ENCODE results near the gene DNASE1L2. TPM values are rescaled to one million over a fixed set of nuclear protein-coding genes. Genes with fewer than 3 reads are reported as not detected.

The DNASE1L2 gene
- total RNA-seq, 1 experiment from 2014 or later, result 2.0 TPM

DNA sequence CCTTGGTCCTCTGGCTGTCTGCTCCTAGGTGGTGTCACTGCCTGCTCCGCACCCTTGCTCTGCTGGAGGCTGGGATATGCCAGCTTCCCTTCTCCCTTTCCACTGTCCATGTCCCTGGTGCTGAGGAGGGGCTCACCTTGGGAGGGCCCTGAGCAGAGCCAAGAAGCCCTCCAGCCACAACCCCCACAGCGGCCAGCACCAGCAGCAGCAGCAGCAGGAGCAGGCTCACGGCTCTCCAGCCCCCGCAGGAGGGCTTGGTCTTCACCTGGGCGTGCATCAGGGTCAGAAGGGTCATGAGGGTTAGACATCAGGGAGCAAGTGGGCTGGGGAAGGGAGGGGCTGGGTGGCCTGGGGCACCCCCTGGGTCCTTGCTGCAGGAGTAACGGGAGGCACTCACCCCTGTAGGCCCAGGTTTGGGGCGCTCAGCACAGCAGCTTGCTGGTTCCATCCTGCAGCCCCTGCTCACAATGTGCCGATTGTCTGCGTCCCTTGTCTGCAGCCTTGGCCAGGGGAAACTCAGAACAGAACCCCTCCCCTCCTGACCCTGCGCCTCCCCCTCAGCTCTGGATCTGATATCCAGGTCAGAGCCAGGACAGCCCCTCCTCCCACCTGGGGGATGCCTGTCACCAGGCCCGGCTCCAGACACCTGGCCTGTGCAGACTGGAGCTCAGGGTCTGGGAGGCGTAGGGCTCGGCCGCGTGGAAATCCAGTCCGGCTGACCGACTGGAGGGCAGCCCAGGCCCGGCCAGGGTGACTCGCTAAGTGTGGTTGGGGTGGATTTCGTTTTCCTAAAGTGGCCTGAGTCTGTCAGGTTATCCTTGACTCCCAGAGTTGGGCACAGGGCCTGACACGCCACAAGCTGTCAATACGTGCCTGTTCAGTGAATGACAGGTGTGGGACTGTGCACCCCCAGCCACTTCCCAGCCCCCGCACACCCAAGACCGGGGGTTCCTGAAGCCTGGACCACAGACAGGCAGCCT is 25.6 kb upstream of the DNASE1L2 start, which contains the start of gene BRICD5:
Gene BRICD5 (minus strand): TSS at position 478 of the 980 bp plus-strand sequence. CDS start 30 bp downstream, at position 448.
- peak; percentile 40 for DNase-seq
- no peaks in the 10 kb centered on the region for H3K9me3 ChIP-seq
- no peak within 1 kb of the TSS for H3K4me3 ChIP-seq
- peaks cover 62% of the 10 kb centered on the region for H3K36me3 ChIP-seq
- no peaks in the 10 kb centered on the region for H3K27me3 ChIP-seq

DNA sequence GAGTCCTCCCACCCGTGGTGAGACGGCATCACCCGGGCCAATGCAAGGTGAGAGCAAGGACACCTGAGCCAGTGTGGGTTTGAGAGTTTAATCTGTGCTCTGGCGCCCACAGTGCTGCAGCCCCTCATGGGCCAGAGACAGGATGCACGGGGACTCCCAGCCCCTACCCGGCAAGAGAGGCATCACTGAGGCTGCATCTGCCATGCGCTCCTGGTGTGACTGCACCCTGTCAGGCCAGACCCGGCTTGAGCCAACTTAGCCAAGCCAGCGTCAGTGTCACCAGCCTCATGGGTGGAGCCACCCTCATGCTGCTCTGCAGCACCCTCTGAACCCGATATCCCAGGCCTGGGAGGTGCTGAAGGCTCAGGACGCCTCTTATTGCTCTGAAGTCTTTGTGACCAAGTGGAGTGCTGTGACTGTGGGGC is 24.3 kb upstream of the DNASE1L2 start:
- Histone ChIP-seq H3K9me3 (no peaks in the 10 kb centered on the region), H3K27me3 (no peaks in the 10 kb centered on the region), H3K36me3 (peaks cover 56% of the 10 kb centered on the region), H3K4me3 (no peak overlapping the region)
- DNase-seq, result no peak

DNA sequence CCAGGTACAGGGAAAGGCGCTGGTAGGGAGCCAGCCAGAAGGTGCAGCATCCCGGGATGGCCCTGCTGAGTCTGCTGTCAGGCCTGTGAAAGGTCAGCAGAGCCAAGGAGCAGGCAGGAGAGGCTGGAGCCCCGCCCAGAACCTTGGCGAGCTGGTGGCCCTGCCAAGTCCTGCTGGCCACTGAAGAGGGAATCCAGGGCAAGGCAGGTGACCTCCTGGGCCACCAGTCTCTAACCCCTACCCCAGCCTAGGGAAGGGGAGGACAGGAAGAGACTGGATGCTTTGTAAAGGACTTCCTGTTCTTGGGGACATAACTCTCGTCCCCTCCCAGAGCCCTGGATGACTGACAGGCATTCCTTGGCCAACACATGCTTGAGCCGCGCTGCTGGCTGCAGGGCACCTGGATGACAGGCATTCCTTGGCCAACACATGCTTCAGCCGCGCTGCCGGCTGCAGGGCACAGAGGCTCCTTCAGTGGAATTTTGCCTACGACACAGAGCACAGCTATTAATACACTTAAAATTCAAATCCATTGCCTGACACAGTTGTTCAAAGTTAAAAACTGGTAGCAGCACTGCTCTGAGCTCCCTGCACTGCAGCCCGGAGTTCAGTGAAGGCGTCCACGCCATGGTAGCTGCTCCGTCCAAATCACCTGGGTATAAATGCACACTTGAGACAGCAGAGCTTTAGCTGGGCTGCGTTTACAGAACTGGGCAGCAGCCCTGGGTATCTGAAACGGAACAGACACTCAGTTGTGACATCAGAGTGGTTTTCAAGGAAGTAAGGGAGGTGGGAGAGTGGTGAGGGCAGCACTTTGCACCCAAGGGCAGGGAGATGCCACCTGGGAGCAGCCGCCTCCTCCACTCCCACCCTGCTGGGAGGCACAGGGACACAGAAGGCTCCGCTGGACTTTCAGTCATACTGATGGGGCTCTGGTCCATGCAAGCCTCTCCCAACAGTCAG is 23.6 kb upstream of the DNASE1L2 start:
- Histone ChIP-seq H3K9me3 (no peaks in the 10 kb centered on the region), H3K36me3 (peaks cover 49% of the 10 kb centered on the region), H3K27me3 (no peaks in the 10 kb centered on the region), H3K4me3 (peak overlapping the region; percentile 52)
- no peak for DNase-seq

DNA sequence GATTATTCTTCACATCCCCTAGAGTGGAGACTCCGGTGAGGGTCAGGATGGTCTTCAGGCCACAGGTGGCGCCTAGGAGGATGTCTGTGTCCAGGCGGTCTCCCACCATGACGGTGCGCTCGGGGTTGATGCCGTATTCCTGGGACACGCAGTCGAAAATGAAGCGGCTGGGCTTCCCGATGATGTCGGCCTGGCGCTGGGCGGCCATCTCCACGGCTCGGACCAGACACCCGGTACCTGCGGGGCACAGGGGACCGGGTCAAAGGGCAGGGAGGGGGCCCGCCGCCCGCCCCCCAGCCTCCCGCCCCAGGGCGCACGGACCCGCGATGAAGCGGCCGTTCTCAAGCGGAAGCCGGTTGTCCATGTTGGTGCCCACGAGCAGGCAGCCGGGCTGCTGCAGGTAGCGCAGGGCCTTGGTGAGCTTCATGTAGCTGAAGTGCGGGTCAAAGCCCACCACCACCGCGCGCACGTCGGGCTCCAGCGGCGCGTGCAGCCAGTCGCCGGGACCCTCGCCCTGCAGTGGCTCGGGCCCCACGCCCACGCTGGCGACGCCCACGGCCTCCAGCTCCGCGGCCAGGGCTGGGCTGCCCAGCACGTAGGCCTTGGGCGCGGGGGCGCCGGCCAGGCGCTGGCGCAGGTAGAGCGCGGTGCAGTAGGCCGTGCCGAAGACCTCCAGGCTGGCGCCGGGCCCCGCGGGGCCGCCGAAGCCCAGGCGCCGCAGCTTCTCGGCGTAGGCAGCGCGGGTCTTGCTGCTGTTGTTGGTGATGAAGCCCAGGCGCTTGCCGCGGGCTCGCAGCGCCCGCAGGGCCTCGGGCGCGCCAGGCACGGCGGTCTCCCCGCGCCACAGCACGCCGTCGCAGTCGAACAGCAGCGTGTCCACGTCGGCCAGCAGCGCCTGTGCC is 22.2 kb upstream of the DNASE1L2 start:
- no peak for DNase-seq
- Histone ChIP-seq H3K4me3 (peak overlapping the region; percentile 52), H3K9me3 (no peaks in the 10 kb centered on the region), H3K36me3 (peaks cover 35% of the 10 kb centered on the region), H3K27me3 (no peaks in the 10 kb centered on the region)

DNA sequence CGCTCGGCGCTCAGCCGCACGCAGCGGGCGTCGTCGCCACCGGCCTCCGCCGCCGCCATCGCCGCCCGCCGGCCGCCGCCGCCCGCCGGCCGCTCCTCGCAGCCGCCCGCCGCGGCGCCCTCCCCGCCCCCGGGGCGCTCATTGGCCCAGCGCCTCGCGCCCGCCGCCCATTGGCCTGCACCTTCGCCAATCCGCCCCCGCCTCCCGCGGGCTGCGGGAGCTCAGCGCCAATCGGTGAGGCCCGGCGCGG is 21.6 kb upstream of the DNASE1L2 start, which contains the start of gene PGP:
Gene PGP (minus strand): TSS at position 122 of the 250 bp plus-strand sequence. CDS start 63 bp downstream, at position 59.
- Histone ChIP-seq H3K9me3 (no peaks in the 10 kb centered on the region), H3K4me3 (peak within 1 kb of the TSS; percentile 69), H3K36me3 (peaks cover 31% of the 10 kb centered on the region), H3K27me3 (no peaks in the 10 kb centered on the region)
- DNase-seq, result no peak

DNA sequence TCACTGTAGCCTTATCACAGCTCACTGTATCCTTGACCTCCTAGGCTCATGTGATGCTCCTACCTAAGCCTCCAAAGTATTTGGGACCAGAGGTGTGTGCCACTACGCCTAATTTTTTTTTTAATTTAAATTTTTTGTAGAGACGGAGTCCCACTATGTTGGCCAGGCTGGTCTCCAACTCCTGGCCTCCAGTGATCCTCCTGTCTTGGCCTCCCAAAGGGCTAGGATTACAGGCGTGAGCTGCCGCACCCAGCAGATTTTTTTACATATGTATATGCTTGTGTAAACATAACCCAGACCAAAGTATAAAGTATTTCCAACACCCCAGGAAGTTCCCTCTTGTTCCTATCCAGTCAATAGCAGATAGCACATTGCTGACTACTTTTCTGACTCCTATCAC is 19.9 kb upstream of the DNASE1L2 start:
- no peaks in the 10 kb centered on the region for H3K27me3 ChIP-seq

DNA sequence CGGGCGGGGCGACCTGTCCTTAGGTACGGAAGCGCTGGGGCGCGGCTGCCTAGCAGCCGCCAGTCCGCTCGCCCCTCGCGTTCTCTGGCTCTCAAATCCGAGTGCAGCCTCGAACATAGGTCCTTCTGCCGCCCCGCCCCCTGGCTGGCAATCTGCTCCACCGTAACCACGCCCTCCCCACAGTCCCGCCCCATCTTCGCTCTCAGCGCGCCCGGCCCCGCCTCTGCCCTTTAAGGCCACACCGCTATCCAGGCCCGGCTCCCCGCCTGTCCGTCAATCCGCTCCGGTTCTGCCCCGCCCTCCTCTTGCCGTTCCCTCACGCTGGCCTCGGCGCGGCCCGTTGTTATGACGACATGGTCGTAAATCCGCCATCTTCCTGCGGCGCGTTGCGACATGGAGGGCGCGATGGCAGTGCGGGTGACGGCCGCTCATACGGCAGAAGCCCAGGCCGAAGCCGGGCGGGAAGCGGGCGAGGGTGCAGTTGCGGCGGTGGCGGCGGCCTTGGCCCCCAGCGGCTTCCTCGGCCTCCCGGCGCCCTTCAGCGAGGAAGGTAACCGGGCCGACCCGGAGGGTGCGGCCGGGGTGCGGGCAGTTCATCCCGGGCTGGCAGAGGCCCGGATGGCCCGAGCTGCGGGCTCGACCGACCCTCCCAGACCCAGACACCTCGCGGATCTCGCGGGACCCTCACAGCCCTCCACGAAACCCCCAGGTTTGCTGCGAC is 12.9 kb upstream of the DNASE1L2 start, which contains the start of gene E4F1:
Gene E4F1 (plus strand): TSS at position 371 of the 721 bp plus-strand sequence. CDS start 23 bp downstream, at position 394.
- Histone ChIP-seq H3K9me3 (no peaks in the 10 kb centered on the region), H3K36me3 (peaks cover 22% of the 10 kb centered on the region), H3K27me3 (no peaks in the 10 kb centered on the region), H3K4me3 (peak within 1 kb of the TSS; percentile 89)
- peak; percentile 100 for DNase-seq

More for the DNA sequence above, 19.9 kb upstream of the DNASE1L2 start:
- DNase-seq, result no peak
- Histone ChIP-seq H3K9me3 (no peaks in the 10 kb centered on the region), H3K36me3 (peaks cover 24% of the 10 kb centered on the region), H3K4me3 (no peak overlapping the region)

DNA sequence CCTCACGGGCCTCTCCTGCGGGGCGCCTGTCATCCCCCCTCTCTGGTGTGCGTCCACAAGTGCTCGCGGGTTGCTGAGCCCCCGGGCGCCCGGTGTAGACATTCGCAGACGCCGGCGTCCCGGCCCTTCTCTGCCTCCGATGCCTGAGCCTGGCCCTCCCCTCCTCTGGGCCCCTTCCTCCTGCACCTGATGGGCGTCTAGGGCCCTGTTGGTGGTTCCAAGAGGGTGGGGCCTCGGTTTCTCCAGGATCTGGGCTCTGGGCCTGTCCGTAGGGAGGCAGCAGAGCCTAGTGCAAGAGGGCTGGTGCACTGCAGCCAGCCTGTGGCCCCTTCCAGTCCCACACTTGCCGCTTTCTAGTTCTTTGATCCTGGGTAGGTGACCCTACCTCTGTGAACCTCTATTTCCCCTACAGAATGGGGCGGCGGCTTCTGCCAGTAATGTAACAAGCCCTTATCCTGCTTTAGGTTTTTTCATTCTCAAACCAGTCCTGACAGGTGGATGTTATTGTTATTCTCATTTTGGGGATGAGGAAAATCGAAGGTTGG is 12.2 kb upstream of the DNASE1L2 start:
- peak; percentile 66 for DNase-seq

DNA sequence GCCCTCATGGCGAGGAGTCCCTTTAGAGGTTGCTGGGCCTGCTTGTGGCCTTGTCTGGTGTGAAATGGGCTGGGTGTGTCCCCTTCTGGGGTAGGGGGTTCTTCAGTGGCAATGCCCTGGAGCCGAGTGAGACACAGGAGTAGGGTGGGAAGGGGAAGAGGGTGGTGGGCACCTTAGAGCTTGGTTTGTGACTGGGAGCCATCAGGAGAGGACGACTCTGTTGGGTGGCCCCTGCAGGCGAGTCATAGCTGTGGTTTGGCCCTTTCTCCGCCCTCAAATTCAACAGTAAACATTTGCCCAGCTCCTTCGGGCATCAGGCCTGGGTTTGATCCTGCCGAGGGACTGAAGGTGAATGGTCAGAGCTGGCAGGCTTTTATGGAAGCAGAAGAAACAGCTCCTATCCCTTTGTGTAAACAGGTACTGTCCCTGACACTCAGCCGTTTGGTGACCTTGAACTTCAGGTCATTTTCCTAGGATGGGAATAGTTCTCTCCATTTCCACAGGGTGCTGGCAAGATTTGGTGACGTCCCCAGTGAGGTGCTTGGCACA is 9.9 kb upstream of the DNASE1L2 start:
- Histone ChIP-seq H3K9me3 (no peaks in the 10 kb centered on the region), H3K36me3 (peaks cover 48% of the 10 kb centered on the region)
- peak; percentile 78 for DNase-seq

More for the DNA sequence above, 12.2 kb upstream of the DNASE1L2 start:
- Histone ChIP-seq H3K27me3 (no peaks in the 10 kb centered on the region), H3K9me3 (no peaks in the 10 kb centered on the region), H3K36me3 (peaks cover 28% of the 10 kb centered on the region), H3K4me3 (peak overlapping the region; percentile 89)

DNA sequence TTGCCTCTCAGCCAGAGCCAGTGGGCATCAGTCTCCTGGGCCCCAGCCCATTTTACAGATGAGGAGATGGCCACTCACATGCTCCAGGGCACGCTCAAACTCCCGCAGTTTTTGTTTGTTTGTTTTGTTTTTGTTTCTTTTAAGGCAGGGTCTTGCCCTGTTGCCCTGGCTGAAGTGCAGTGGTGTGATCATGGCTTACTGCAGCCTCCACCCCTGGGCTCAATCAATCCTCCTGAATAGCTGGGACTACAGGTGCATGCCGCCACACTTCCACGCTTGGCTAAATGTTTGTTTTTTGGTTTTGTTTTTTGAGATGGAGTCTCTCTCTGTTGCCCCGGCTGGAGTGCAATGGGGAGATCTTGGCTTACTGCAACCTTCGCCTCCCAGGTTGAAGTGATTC is 9.3 kb upstream of the DNASE1L2 start:
- no peak overlapping the region for H3K4me3 ChIP-seq
- H3K27me3 ChIP-seq, result no peaks in the 10 kb centered on the region
- no peaks in the 10 kb centered on the region for H3K9me3 ChIP-seq
- H3K36me3 ChIP-seq, result peaks cover 54% of the 10 kb centered on the region
- DNase-seq, result no peak

More for the DNA sequence above, 9.9 kb upstream of the DNASE1L2 start:
- Histone ChIP-seq H3K4me3 (no peak overlapping the region), H3K27me3 (no peaks in the 10 kb centered on the region)

DNA sequence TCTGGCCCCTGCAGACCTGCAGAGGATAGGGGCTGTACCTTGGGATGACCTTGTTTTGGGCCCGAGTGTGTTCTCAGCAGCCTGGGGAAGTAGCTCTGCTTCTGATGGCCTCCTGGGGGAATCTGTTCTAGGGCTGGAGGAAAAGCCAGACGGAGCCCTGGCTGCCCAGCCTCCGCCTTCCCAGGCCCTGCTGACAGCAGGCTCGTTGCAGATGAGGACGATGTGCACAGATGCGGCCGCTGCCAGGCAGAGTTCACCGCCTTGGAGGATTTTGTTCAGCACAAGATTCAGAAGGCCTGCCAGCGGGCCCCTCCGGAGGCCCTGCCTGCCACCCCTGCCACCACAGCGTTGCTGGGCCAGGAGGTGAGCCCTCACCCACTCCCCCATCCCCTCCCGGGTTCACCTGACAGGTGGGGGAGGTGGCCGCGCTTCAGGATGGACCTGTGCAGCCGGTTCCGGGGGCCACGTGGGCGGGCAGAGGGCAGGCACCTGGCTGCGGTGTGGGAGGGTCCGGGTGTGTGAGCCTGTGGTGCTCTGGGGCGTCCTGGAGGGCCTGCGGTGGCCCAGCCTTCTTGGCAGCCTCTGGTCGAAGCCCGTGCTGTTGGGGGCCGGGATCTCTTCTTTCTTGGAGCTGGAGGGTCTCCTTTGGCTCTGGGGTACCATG is 8.0 kb upstream of the DNASE1L2 start:
- Histone ChIP-seq H3K27me3 (no peaks in the 10 kb centered on the region), H3K9me3 (no peaks in the 10 kb centered on the region), H3K36me3 (peaks cover 67% of the 10 kb centered on the region)

DNA sequence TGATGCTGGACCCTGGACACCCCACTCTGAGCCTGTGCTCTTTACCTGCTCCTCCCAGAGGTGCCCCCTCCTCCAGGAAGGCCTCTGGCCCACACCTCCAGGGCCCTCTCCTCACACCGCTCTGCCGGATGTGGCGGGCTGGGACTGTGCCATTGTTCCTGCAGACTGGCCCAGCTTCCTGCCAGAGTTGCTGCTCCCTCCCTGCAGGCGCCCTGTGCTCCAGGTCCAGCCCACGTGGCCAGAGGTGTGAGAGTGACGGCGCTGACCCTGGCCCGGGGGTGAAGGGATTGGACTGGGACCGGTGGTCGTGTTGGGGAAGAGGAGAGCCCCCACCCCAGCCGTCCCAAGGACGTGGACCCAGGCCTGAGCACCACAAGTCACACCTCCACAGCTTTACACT is 7.2 kb upstream of the DNASE1L2 start:
- DNase-seq, result no peak
- Histone ChIP-seq H3K4me3 (no peak overlapping the region), H3K36me3 (peaks cover 73% of the 10 kb centered on the region), H3K9me3 (no peaks in the 10 kb centered on the region), H3K27me3 (no peaks in the 10 kb centered on the region)

More for the DNA sequence above, 8.0 kb upstream of the DNASE1L2 start:
- no peak overlapping the region for H3K4me3 ChIP-seq
- no peak for DNase-seq

DNA sequence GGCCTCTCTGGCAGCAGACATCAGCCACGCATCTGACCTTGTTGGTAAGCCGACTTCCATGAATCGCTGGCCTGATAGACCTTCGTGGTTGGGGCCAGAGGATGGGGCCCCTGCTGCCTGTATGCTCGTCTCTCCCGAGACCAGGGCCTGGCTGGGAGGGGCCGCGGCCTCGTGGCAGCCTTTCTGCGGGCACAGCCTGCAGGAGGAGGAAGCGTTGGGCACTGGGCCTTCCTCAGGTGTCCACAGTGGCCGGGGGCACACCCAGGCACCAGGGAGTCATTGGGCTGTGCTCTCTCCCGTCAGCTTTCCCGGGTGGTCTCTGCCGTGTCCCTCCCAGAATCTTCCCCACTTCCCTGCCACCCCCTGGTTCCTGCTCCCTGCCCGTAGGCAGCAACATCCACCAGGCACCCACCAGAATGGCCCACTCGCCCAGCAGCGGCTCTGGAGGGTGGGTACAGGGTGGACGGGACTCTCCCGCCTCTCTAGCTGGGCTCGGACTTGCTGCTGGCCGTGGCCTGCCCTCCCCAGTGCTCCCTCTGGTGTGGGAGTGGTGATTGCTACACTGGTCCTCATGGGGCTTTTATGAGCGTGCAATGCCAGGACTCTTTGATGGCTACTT is 6.5 kb upstream of the DNASE1L2 start:
- Histone ChIP-seq H3K36me3 (peaks cover 78% of the 10 kb centered on the region), H3K9me3 (no peaks in the 10 kb centered on the region), H3K4me3 (no peak overlapping the region), H3K27me3 (no peaks in the 10 kb centered on the region)
- DNase-seq, result no peak

DNA sequence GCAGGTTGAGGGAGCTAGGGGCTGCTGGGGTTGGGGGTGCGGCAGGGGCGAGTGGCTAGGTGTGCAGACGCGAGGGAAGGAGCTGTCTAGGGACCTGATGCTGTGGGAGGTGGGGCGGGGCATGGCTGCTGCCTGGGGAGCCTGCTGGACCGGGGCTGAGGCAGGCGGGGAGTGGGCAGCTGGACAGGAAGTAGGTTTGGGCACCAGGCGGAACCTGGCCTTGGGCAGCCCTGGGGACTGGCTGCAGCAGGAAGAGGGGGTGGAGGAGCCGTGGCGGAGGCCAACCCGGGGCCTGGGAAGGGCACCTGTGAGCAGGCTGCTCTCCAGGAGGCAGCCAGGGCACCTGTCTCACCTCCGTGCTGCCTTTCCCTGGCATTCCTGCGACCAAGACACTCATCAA is 5.9 kb upstream of the DNASE1L2 start:
- H3K36me3 ChIP-seq, result peaks cover 80% of the 10 kb centered on the region
- no peaks in the 10 kb centered on the region for H3K9me3 ChIP-seq
- no peak for DNase-seq
- no peak overlapping the region for H3K4me3 ChIP-seq
- no peaks in the 10 kb centered on the region for H3K27me3 ChIP-seq

Measured in MG63 (cell line).